ENCODE measurements around the gene PTPRR. TPM values are rescaled to one million over a fixed set of nuclear protein-coding genes. Genes with fewer than 3 reads are reported as not detected.

PTPRR gene
- total RNA-seq, 2 experiments from 2014 or later = not detected

DNA sequence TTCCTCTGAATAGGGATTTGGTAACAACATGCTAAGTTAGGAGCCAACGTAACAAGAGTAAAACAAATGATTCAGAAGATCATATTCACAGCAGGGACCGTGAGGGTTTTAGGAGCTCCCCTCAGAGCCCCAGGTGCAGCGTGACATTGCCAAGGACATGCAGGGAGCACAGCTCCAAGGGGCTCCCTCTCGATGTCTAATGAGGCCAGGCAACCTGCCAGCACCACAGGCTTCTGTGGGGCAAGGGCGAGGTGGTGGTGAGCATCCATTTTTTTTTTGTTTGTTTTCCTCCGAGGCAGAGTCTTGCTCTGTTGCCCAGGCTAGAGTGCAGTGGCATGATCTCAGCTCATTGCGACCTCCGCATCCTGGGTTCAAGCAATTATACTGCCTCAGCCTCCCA, 188.3 kb downstream of the PTPRR start:
- no peak for DNase-seq
- no peaks in the 10 kb centered on the region for H3K36me3 Mint-ChIP-seq
- CTCF ChIA-PET = no interaction called here
- no peak overlapping the region for H3K27ac Mint-ChIP-seq
- H3K9me3 Mint-ChIP-seq (ENCODE audit: low read depth) = no peaks in the 10 kb centered on the region
- H3K4me1 Mint-ChIP-seq = no peaks in the 10 kb centered on the region
- H3K27me3 Mint-ChIP-seq = no peaks in the 10 kb centered on the region
- no peak overlapping the region for H3K4me3 Mint-ChIP-seq
- ATAC-seq = no peak

DNA sequence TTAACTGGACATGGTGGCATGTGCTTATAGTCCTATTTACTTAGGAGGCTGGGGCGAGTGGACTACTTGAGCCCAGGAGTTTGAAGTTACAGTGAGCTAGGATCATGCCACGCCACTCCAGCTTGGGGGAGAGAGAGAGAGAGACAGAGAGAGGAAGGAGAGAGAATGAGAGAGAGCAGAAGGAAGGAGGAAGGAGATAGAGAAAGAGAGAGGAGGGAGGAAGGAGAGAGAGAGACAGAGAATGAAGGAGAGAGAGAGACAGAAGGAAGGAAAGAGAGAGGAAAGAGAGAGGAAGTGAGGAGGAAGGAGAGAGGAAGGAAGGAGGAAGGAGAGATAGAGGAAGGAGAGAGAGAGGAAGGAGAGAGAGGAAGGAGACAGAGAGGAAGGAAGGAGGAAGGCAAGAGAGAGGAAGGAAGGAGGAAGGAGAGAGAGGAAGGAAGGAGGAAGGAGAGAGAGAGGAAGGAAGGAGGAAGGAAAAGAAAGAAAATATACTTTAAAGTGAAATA, 189.8 kb downstream of the PTPRR start:
- no peaks in the 10 kb centered on the region for H3K4me1 Mint-ChIP-seq
- ATAC-seq (no peak), DNase-seq (no peak)
- no peak overlapping the region for H3K4me3 Mint-ChIP-seq
- H3K36me3 Mint-ChIP-seq = no peaks in the 10 kb centered on the region
- H3K27me3 Mint-ChIP-seq = no peaks in the 10 kb centered on the region
- H3K27ac Mint-ChIP-seq = no peak overlapping the region
- CTCF ChIA-PET = interaction anchor here (2.3 kb wide), 1 partner anchor 11 kb away, joined by 12 read pairs; no protein-coding TSS in a partner anchor
- no peaks in the 10 kb centered on the region for H3K9me3 Mint-ChIP-seq (ENCODE audit: low read depth)

DNA sequence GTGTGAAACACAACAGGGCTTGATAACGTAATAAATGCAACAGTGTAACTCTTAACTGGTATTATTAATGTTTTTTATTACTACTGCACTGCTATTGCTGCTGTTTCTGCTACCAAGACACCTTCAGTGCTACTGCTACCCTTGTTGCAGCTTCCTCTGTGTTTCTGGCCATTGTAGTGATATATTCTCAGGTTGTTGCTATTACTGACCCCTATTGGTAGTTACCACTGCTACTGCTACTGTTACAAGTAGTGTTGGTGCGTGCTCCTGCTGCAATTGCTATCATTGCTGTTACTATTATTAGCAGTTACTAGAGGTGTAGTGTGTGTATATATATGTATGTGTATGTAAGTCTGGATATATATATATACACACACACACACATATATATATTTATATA, 196.1 kb downstream of the PTPRR start:
- H3K27me3 Mint-ChIP-seq = no peaks in the 10 kb centered on the region
- ATAC-seq = no peak
- DNase-seq = no peak
- CTCF ChIA-PET = no interaction called here
- no peaks in the 10 kb centered on the region for H3K36me3 Mint-ChIP-seq
- H3K27ac Mint-ChIP-seq = no peak overlapping the region
- peaks cover 9% of the 10 kb centered on the region for H3K4me1 Mint-ChIP-seq
- H3K4me3 Mint-ChIP-seq = no peak overlapping the region
- H3K9me3 Mint-ChIP-seq (ENCODE audit: low read depth) = no peaks in the 10 kb centered on the region

DNA sequence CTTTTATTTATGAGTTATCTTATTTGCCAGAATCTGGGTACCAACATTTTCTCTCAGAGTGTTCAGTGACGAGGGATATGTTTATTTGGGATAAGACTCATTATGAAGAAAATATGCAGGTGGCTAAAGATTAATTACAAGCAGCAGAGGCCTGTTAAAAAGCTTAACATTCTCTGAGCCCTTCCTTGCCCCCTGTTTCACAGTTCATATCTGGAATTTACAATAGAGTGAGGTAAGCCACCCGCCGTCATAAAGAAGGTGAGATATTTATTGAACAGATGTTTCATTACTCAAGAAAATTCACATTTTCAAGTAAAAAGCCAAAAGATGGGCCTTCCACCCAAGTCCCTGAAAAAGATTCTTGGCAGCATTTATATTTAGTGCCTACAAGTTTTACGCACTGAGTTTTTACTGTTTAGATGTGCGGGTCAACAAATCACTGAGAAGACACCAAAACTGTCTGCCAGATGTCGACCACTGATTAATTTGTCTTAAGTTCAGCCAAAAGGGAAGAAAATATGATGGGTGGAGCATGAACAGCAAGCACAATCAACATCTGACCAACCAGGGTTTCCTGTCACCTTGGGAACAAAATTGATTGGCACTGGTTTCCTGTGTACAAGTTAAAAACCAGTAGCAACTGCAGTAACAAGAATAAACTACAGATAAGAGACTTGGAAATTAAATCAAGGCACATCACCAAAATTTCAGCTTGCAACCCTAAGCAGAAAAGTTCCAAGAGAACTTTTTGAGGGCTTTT, 197.8 kb downstream of the PTPRR start:
- H3K27ac Mint-ChIP-seq = no peak overlapping the region
- H3K4me3 Mint-ChIP-seq = no peak overlapping the region
- peaks cover 9% of the 10 kb centered on the region for H3K27me3 Mint-ChIP-seq
- CTCF ChIA-PET = no interaction called here
- DNase-seq (peak; percentile 44), ATAC-seq (peak; percentile 39)
- H3K9me3 Mint-ChIP-seq (ENCODE audit: low read depth) = no peaks in the 10 kb centered on the region
- H3K36me3 Mint-ChIP-seq = no peaks in the 10 kb centered on the region
- peaks cover 9% of the 10 kb centered on the region for H3K4me1 Mint-ChIP-seq

DNA sequence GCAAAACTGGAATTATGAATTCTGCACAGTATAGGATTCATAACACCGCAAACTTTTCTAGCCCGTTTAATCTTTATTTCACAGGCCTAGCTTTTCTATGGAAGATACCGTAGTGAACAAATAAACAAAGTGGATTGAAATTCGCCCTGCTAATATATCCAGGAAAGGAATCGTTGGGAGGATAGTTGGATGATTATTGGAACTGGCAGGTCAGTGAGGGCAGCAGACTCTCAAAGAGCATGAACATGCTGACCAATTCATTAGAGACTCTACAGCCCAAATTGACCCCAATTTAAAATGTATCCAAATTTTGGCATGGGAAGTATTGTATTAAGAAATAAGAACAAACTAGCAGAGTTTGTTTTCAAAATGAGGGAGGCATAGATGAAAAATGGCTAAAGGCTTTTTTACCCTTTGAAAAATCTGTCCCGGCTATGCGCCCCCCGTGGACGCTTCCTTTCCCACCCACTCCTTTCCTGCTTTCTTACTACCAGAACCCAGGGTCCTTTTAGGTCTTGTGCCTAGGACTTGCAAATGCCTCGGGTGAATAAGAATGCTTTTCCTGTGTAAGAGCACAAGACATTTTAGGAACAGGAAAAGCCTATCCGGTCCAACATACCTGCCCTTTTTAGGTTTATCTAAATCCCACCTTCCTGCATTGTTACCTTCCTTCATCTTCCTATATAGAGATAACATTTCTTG, 198.7 kb downstream of the PTPRR start:
- Mint-ChIP-seq H3K9me3 (ENCODE audit: low read depth) (no peaks in the 10 kb centered on the region), H3K27me3 (peaks cover 14% of the 10 kb centered on the region), H3K36me3 (no peaks in the 10 kb centered on the region), H3K4me1 (peaks cover 9% of the 10 kb centered on the region), H3K27ac (no peak overlapping the region), H3K4me3 (no peak overlapping the region)
- ATAC-seq (no peak), DNase-seq (no peak)
- CTCF ChIA-PET = no interaction called here

DNA sequence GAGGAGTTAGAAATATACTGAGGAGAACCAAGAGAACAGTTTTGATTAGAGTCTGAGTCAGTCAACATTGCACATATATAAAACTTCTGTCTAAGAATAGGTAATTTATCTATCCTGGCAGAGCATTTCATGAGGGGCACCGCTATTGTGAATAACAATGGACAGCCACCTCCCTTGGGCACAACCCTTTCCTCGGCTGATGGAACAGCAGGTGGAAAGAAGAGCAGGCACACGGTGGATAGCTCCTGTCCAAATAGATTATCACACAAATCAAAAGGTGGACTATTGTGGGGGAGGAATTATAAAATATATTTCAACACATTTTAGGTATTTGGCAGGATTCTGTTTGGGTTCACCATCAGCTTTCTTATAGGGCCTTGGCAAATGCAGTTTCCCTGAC, 199.3 kb downstream of the PTPRR start:
- Mint-ChIP-seq H3K4me3 (no peak overlapping the region), H3K9me3 (ENCODE audit: low read depth) (no peaks in the 10 kb centered on the region), H3K27me3 (peaks cover 14% of the 10 kb centered on the region), H3K36me3 (no peaks in the 10 kb centered on the region), H3K27ac (no peak overlapping the region), H3K4me1 (peaks cover 9% of the 10 kb centered on the region)
- no peak for ATAC-seq
- DNase-seq = no peak
- CTCF ChIA-PET = no interaction called here

DNA sequence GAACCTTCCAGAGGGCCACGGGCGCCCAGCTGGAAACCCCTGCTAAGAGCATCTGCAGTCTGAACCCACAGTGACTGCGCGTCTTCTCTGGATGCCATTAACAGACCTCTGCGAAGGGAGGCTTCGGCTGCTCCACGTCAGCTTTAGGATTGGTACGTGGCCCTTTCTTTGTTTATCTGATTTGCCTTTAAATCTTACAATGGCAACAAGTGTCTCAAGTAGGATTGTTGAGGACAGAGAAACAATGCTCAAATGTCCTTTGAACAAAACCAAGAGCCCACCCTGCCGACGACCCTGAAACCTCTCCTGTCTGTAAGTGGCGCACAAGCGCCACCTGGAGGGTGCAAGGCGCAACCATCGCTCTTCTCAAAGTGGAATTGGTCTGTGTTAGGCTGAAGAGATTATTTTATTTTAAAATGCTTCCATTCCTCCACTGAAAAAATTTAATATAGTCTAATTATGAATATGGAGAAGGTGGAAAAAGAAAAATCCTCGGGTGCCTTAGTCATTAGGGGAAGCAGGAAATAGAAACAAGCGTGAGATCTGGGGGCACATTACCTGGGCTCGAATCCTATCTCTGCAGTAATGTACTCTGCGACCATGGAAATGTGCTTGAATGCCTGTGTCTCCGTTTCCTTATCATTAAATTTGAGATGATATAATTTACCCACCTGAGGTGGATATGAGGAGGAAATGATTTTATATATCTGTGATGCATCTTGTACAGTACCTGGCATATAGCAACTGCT, 200.7 kb downstream of the PTPRR start:
- DNase-seq = no peak
- Mint-ChIP-seq H3K4me1 (peaks cover 9% of the 10 kb centered on the region), H3K27ac (no peak overlapping the region), H3K4me3 (no peak overlapping the region), H3K27me3 (peaks cover 14% of the 10 kb centered on the region), H3K36me3 (no peaks in the 10 kb centered on the region), H3K9me3 (ENCODE audit: low read depth) (no peaks in the 10 kb centered on the region)
- CTCF ChIA-PET = interaction anchor here (0.6 to 1.6 kb wide), 5 partner anchors 10 to 845 kb away, joined by 3 to 12 read pairs (median 4); no protein-coding TSS in a partner anchor
- peak; percentile 42 for ATAC-seq

DNA sequence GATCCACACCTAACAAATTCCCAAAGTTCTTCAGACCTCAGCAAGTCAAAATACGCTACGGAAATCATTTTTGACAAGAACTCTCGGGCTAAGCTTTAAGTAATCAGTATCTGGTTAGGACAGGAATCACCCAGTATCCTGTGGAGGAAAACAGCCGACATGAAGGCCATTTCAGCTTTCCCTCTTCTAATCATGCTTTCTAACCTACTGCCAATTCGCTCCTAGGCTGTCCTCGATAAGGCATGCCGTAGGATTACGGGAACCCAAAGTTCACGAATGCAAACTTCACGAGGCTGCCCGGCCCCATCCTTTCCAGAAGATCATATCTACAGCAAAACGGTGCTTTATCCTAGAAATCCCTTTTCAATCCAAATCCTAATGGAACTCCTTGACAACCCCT, 201.5 kb downstream of the PTPRR start:
- peaks cover 14% of the 10 kb centered on the region for H3K27me3 Mint-ChIP-seq
- H3K9me3 Mint-ChIP-seq (ENCODE audit: low read depth) = no peaks in the 10 kb centered on the region
- ATAC-seq (no peak), DNase-seq (no peak)
- no peaks in the 10 kb centered on the region for H3K36me3 Mint-ChIP-seq
- no peak overlapping the region for H3K4me3 Mint-ChIP-seq
- CTCF ChIA-PET = interaction anchor here (0.6 to 1.6 kb wide), 5 partner anchors 11 to 844 kb away, joined by 3 to 12 read pairs (median 4); no protein-coding TSS in a partner anchor
- H3K4me1 Mint-ChIP-seq = peaks cover 9% of the 10 kb centered on the region
- no peak overlapping the region for H3K27ac Mint-ChIP-seq

DNA sequence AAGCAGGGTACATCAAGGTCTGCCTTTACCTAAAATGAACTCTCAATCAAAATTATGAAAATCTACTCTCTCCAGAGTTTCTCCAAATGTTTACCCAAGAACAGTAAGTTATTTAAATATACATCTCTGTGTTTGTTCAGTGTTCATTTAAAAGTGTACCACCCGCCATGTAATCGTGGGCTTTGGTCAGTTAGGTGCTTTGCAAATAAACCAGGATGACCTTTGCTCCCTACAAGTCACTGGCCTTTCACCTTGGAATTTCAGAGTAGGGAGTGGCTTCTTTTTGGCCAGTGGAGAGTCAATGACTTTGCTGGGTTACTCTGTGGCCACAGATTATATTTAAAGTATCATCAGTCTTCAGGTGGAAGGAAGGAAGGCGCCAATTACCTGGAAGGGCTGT, 208.7 kb downstream of the PTPRR start:
- CTCF ChIA-PET = no interaction called here
- H3K27me3 Mint-ChIP-seq = peaks cover 8% of the 10 kb centered on the region
- H3K36me3 Mint-ChIP-seq = no peaks in the 10 kb centered on the region

DNA sequence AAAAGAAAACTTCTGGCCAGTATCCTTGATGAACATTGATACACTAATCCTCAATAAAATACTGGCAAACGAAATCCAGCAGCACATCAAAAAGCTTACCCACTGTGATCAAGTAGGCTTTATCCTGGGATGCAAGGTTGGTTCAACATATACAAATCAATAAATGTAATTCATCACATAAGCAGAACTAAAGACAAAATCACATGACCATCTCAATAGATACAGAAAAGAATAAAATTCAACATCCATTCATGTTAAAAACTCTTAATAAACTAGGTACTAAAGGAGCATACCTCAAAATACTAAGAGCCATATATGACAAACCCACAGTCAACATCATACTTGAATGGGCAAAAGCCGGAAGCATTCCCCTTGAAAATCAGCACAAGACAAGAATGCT, 211.5 kb downstream of the PTPRR start:
- Mint-ChIP-seq H3K27ac (no peak overlapping the region), H3K27me3 (peaks cover 13% of the 10 kb centered on the region), H3K4me3 (no peak overlapping the region), H3K4me1 (no peaks in the 10 kb centered on the region), H3K36me3 (no peaks in the 10 kb centered on the region), H3K9me3 (ENCODE audit: low read depth) (no peaks in the 10 kb centered on the region)
- CTCF ChIA-PET = no interaction called here
- DNase-seq (no peak), ATAC-seq (no peak)

More for the DNA sequence above, 208.7 kb downstream of the PTPRR start:
- DNase-seq = no peak
- H3K4me1 Mint-ChIP-seq = no peaks in the 10 kb centered on the region
- H3K4me3 Mint-ChIP-seq = no peak overlapping the region
- no peak overlapping the region for H3K27ac Mint-ChIP-seq
- no peak for ATAC-seq
- H3K9me3 Mint-ChIP-seq (ENCODE audit: low read depth) = no peaks in the 10 kb centered on the region

DNA sequence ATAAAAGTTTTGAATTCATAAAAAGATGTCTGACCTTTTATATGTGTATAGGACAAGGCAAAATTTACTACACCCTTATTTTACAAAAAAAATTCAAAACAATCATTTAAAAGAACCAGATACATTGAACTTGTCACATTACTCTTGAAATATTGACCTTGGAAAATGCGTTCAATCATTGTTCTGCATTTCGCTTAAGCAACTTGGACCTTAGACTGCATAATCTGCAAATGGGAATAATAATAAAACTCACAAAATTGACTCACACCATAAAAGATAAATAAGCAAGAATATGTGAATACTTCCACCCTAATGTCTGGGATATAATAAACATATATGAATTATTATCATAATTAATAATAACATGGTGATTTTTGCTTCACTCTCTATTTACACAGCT, 213.9 kb downstream of the PTPRR start:
- Mint-ChIP-seq H3K36me3 (no peaks in the 10 kb centered on the region), H3K9me3 (ENCODE audit: low read depth) (no peaks in the 10 kb centered on the region)

DNA sequence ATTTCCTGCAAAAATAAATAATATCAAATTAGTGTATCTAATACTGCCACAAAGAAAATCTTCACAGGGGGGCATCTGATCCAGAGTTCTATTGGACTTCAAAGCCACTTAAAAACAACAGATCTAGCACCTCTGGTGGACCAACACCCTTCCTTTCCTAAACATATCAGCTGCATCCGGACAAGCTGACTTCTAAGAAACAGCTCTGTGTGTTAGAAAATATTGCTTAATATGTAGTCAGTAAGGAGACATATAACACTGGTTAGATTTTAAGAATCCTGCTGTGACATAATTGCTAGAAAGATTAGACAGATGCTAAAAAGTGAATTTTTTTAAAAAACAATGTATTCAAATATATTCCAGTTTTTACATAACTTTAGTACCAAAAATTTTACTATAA, 222.2 kb downstream of the PTPRR start:
- DNase-seq (no peak), ATAC-seq (no peak)
- peaks cover 3% of the 10 kb centered on the region for H3K4me1 Mint-ChIP-seq
- no peak overlapping the region for H3K4me3 Mint-ChIP-seq
- CTCF ChIA-PET = no interaction called here
- H3K27me3 Mint-ChIP-seq = peaks cover 13% of the 10 kb centered on the region
- no peak overlapping the region for H3K27ac Mint-ChIP-seq
- no peaks in the 10 kb centered on the region for H3K9me3 Mint-ChIP-seq (ENCODE audit: low read depth)
- H3K36me3 Mint-ChIP-seq = no peaks in the 10 kb centered on the region

More for the DNA sequence above, 213.9 kb downstream of the PTPRR start:
- ATAC-seq (no peak), DNase-seq (no peak)
- Mint-ChIP-seq H3K27me3 (peaks cover 12% of the 10 kb centered on the region), H3K4me1 (no peaks in the 10 kb centered on the region), H3K4me3 (no peak overlapping the region), H3K27ac (no peak overlapping the region)
- CTCF ChIA-PET = no interaction called here

DNA sequence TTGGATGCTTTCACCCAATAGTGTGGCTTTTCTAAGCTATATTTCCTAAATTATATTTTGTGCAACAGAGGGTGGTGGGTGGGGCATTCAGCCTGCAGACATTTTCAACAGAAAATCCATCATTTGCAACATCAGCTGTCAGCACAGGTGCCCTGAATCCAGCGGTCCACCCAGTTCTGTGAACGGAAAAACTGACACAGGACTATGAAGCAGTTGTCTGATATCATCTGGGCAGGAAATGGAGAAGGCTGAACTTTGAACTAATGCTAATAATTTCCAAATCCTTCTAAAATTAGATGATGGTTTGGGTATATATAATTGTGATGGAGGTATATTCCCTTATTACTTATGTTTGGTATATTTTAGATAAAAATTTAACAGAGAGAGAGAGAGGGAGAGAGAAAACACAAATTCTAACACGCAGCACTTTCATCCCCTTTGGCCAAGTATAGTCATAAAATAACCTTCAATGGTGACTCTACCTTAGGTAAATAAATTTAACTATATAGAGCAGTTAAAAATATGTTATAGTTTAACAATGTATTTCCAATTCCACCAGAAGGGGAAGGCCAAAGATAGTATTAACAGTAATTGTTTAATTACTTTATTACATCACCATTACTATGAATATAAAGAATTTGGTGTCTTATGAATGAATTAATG, 225.0 kb downstream of the PTPRR start:
- H3K36me3 Mint-ChIP-seq = no peaks in the 10 kb centered on the region
- CTCF ChIA-PET = interaction anchor here (1.3 kb wide), 1 partner anchor 38 kb away, joined by 3 read pairs; no protein-coding TSS in a partner anchor
- no peaks in the 10 kb centered on the region for H3K9me3 Mint-ChIP-seq (ENCODE audit: low read depth)
- peaks cover 10% of the 10 kb centered on the region for H3K27me3 Mint-ChIP-seq
- DNase-seq (no peak), ATAC-seq (no peak)
- peaks cover 3% of the 10 kb centered on the region for H3K4me1 Mint-ChIP-seq
- H3K27ac Mint-ChIP-seq = no peak overlapping the region
- H3K4me3 Mint-ChIP-seq = no peak overlapping the region

Data from activated CD8-positive, alpha-beta memory T cell treated with anti-CD3 and anti-CD28 coated beads, Interleukin-2, amount 10 ng/mL, durations not matched to agents 7 days and 5 days (primary cell).